Skeletal muscle satellite cell (primary cell): ENCODE measurements around the gene PARM1.

Source experiments
- H3K27me3 ChIP-seq: 2 replicates; pipeline ENCODE4 v1.7.0; 2013; ENCODE audit warnings: low read length; ENCODE audit not compliant: control insufficient read depth, insufficient read depth
- H3K36me3 ChIP-seq: 2 replicates; pipeline ENCODE4 v1.7.0; 2013; ENCODE audit warnings: mild to moderate bottlenecking, control low read depth, low read length; ENCODE audit not compliant: insufficient read depth
- H3K4me1 ChIP-seq: 2 replicates; pipeline ENCODE4 v1.7.0; 2013; ENCODE audit warnings: low read length; ENCODE audit not compliant: control insufficient read depth, insufficient read depth
- H3K4me2 ChIP-seq: 2 replicates; pipeline ENCODE4 v1.7.0; 2013; ENCODE audit warnings: mild to moderate bottlenecking, low read length
- H3K4me3 ChIP-seq: 2 replicates; pipeline ENCODE4 v1.7.0; 2013; ENCODE audit warnings: low read length
- H3K9ac ChIP-seq: 2 replicates; pipeline ENCODE4 v1.7.0; 2013; ENCODE audit warnings: mild to moderate bottlenecking, low read depth, low read length, moderate library complexity
- H3K9me3 ChIP-seq: replicated peaks from 2 replicates; pipeline ENCODE4 v1.7.0; 2013; ENCODE audit warnings: mild to moderate bottlenecking, control low read depth, low read length

The PARM1 gene

GRCh38 chr4:75054078-75054477 lies 121.2 kb downstream of the PARM1 start:
- no peaks in the 10 kb centered on the region for H3K36me3 ChIP-seq
- H3K27me3 ChIP-seq: no peaks in the 10 kb centered on the region
- no peak overlapping the region for H3K4me2 ChIP-seq
- H3K4me1 ChIP-seq: no peaks in the 10 kb centered on the region
- H3K4me3 ChIP-seq: no peak overlapping the region
- H3K9me3 ChIP-seq: no peaks in the 10 kb centered on the region
- H3K9ac ChIP-seq: no peak overlapping the region

DNA sequence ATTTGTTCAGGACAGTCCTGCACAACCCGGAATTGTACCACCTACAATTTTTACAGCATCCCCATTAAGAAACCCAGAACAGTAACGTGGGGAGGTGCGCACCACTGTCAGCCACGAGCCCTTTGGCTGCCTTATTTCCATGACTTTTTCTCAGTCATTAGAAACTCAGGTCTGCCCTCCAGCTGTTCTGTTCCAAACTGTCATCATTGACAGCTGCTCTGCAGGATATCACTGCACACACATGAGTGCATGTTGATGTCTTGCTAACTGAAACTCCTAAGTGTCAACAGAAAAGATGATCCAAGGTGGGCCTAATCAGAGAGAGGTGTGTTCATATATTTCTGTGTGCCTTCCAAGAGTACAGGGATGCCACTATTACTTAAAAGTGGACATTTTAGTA lies 123.4 kb downstream of the PARM1 start:
- Histone ChIP-seq H3K4me2 (no peak overlapping the region), H3K36me3 (no peaks in the 10 kb centered on the region), H3K4me3 (no peak overlapping the region), H3K4me1 (no peaks in the 10 kb centered on the region), H3K27me3 (no peaks in the 10 kb centered on the region), H3K9me3 (no peaks in the 10 kb centered on the region), H3K9ac (no peak overlapping the region)

DNA sequence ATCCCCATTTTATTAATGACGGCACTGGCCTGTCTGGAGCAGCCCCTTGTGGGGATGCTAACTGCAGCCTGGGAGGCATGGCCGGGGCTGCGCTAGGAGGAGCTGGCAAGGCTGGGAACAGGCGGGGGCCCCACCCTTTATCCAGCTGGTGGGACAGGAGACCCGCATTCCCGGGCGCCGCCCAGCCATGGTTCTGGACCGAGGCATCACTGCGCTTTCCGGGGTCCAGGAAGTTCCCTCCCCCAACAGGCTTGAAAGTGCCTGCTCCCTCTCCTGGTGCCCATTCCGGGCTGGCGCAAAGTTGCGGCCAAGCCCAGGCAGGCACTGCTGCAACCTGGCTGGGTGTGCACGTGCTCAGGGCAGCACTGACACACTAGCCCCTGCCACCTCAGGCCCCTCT lies 124.5 kb downstream of the PARM1 start:
- Histone ChIP-seq H3K4me3 (no peak overlapping the region), H3K4me1 (no peaks in the 10 kb centered on the region), H3K4me2 (no peak overlapping the region), H3K9ac (no peak overlapping the region), H3K36me3 (no peaks in the 10 kb centered on the region), H3K27me3 (peaks cover 6% of the 10 kb centered on the region), H3K9me3 (no peaks in the 10 kb centered on the region)

- Histone ChIP-seq H3K4me2 (no peak overlapping the region), H3K4me1 (no peaks in the 10 kb centered on the region), H3K4me3 (no peak overlapping the region), H3K9ac (no peak overlapping the region), H3K9me3 (no peaks in the 10 kb centered on the region), H3K36me3 (no peaks in the 10 kb centered on the region), H3K27me3 (peaks cover 6% of the 10 kb centered on the region)
Observed at GRCh38 chr4:75058486-75058885, 125.6 kb downstream of the PARM1 start.

GRCh38 chr4:75063433-75063832 lies 130.5 kb downstream of the PARM1 start:
- Histone ChIP-seq H3K9ac (no peak overlapping the region), H3K9me3 (no peaks in the 10 kb centered on the region), H3K4me2 (no peak overlapping the region), H3K4me3 (no peak overlapping the region), H3K4me1 (no peaks in the 10 kb centered on the region), H3K27me3 (peaks cover 6% of the 10 kb centered on the region), H3K36me3 (no peaks in the 10 kb centered on the region)

DNA sequence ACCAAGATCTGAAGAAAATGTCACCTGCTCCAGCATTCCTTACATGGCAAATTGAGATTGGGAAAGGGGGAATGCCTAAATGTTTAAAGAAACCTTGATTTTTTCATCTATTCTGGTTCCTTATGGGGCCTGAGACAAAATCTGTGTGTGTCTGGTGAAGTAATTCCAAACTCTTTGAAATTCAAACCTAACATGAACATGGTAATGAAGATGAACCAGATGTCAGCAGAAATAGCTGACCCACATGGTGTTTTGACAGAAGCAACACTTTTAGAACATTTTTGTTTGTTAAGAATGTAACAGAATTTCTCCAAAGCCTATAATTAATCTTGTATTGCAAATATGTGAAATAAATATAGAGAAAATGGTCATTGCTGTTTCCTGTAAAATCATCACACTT lies 133.0 kb downstream of the PARM1 start:
- no peak overlapping the region for H3K9ac ChIP-seq
- no peak overlapping the region for H3K4me3 ChIP-seq
- H3K4me1 ChIP-seq: no peaks in the 10 kb centered on the region
- no peak overlapping the region for H3K4me2 ChIP-seq
- no peaks in the 10 kb centered on the region for H3K9me3 ChIP-seq
- H3K27me3 ChIP-seq: peaks cover 6% of the 10 kb centered on the region
- H3K36me3 ChIP-seq: no peaks in the 10 kb centered on the region

DNA sequence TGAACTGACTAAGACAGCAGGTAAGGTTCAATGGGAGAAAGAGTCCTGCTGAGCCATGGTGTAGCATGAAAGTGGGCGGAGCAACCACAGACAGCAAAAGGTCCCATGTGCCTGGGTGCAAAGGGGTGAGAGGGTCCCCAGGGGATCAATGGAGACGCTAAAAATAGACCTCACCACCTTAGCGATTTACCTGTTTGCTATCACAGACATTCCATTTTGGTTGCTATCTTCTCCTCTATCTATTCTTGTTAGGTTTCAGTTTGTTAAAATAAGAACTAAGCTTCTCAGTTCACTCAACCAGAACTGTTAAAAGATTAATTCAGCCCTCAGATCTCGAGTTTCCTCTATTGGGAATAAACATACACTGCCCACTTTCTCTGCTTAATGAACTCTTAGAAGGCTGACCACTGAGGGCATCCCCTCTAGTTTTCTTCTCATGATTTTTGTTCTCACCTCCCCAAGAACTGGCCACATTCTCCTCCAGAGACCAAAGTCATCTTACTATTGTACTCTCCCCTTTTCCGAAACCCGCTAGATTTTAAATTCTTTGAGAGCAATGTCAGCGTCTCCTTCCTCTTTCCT lies 136.7 kb downstream of the PARM1 start:
- H3K27me3 ChIP-seq: peaks cover 5% of the 10 kb centered on the region
- H3K4me1 ChIP-seq: no peaks in the 10 kb centered on the region
- H3K9me3 ChIP-seq: no peaks in the 10 kb centered on the region
- H3K9ac ChIP-seq: no peak overlapping the region
- H3K4me2 ChIP-seq: no peak overlapping the region
- H3K36me3 ChIP-seq: no peaks in the 10 kb centered on the region
- no peak overlapping the region for H3K4me3 ChIP-seq

DNA sequence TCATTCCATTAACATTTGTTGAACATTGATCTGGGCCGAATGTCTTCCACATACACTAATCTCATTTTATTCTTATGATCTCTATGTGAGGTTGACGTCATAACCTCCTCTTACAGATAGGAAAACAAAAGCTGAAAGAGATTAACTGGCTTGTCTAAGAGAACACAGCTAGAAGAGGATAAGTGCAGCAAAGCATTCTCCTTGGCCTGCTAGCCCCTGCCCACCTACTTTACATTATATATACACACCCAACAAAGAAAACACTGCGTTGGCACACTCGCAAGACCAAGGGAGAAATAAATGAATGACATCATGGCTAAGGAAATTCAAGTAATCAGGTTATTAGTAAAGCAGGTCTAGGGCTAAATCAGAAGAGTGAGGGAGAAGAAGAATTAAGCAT lies 138.4 kb downstream of the PARM1 start:
- no peaks in the 10 kb centered on the region for H3K4me1 ChIP-seq
- H3K27me3 ChIP-seq: peaks cover 5% of the 10 kb centered on the region
- H3K36me3 ChIP-seq: no peaks in the 10 kb centered on the region
- H3K9me3 ChIP-seq: no peaks in the 10 kb centered on the region
- H3K4me2 ChIP-seq: no peak overlapping the region
- H3K4me3 ChIP-seq: no peak overlapping the region
- no peak overlapping the region for H3K9ac ChIP-seq

DNA sequence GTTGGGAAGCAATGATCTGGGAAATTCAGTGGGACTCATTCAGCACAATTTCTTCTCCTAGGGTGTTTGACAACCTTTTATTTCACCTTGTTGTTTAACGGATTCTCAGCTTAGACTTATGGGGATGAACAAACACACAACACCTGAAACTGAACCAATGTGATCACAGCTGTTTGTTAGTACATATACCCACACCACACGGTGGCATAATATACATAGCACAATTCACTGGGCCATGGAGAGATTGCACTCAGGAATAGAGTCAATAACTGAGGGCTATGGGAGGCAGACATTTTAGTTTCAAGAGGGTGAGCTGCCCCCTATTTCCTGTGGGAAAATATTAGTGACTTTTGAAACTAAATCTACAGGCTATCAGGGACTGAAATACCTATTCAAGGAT lies 148.0 kb downstream of the PARM1 start:
- Histone ChIP-seq H3K27me3 (no peaks in the 10 kb centered on the region), H3K4me3 (no peak overlapping the region), H3K4me1 (no peaks in the 10 kb centered on the region), H3K36me3 (no peaks in the 10 kb centered on the region), H3K4me2 (no peak overlapping the region), H3K9me3 (no peaks in the 10 kb centered on the region), H3K9ac (no peak overlapping the region)

DNA sequence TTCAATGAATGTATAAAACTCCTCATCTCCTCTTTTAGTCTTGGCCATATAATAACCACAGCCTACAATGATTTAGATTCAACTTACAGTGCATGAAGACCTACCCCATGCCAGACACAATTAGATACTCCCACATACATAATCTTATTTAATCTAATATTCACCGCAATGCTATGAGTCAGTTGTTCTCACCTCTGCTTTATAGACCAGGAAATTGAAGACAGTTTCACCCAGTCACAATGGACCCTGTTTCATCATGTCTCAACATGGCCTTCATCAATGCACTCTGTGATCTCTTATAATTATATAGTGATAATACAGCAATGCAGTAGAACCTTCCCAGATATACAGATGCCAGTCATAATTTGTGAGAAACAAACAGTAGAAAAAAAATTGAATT lies 148.6 kb downstream of the PARM1 start:
- no peak overlapping the region for H3K9ac ChIP-seq
- no peaks in the 10 kb centered on the region for H3K27me3 ChIP-seq
- H3K36me3 ChIP-seq: no peaks in the 10 kb centered on the region
- no peak overlapping the region for H3K4me3 ChIP-seq
- H3K9me3 ChIP-seq: no peaks in the 10 kb centered on the region
- no peak overlapping the region for H3K4me2 ChIP-seq
- no peaks in the 10 kb centered on the region for H3K4me1 ChIP-seq

GRCh38 chr4:75087416-75087815 lies 154.5 kb downstream of the PARM1 start:
- no peaks in the 10 kb centered on the region for H3K4me1 ChIP-seq
- no peak overlapping the region for H3K4me2 ChIP-seq
- H3K4me3 ChIP-seq: no peak overlapping the region
- no peaks in the 10 kb centered on the region for H3K9me3 ChIP-seq
- H3K36me3 ChIP-seq: no peaks in the 10 kb centered on the region
- no peaks in the 10 kb centered on the region for H3K27me3 ChIP-seq
- H3K9ac ChIP-seq: no peak overlapping the region

DNA sequence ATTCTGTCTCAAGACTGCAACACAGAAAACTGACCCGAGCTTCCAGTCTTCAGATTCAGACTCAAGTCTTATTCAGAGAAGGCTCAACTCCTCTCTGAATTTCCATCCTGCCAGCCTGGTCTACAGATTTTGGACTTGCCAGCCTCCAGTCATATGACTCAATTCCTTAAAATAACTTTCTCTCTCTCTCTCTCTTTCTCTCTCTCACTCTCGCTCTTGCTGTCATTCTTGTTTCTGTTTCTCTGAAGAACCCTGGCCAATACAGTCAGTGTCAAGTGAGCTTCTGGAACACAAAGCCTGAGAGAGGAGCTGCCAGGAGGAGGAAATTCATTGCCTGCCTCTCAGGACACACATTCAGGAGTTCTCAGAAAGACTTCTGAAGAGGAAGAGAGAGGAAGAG lies 154.9 kb downstream of the PARM1 start:
- Histone ChIP-seq H3K4me1 (no peaks in the 10 kb centered on the region), H3K9me3 (no peaks in the 10 kb centered on the region), H3K27me3 (no peaks in the 10 kb centered on the region), H3K36me3 (no peaks in the 10 kb centered on the region), H3K4me2 (no peak overlapping the region), H3K9ac (no peak overlapping the region), H3K4me3 (no peak overlapping the region)
